GM21447 (cell line): ENCODE data around the gene ZNF805.
"Not testable (repeated sequence)": the region's sequence is repeated elsewhere in the genome, so short reads cannot be mapped to it uniquely, and the experiment has no call there.

Source experiments
- ATAC-seq: cut with Tn5 transposase; IDR thresholded peaks from one replicate; pipeline ENCODE4 v1.9.1; 2021; ENCODE audit not compliant: unreplicated experiment

The ZNF805 gene

DNA sequence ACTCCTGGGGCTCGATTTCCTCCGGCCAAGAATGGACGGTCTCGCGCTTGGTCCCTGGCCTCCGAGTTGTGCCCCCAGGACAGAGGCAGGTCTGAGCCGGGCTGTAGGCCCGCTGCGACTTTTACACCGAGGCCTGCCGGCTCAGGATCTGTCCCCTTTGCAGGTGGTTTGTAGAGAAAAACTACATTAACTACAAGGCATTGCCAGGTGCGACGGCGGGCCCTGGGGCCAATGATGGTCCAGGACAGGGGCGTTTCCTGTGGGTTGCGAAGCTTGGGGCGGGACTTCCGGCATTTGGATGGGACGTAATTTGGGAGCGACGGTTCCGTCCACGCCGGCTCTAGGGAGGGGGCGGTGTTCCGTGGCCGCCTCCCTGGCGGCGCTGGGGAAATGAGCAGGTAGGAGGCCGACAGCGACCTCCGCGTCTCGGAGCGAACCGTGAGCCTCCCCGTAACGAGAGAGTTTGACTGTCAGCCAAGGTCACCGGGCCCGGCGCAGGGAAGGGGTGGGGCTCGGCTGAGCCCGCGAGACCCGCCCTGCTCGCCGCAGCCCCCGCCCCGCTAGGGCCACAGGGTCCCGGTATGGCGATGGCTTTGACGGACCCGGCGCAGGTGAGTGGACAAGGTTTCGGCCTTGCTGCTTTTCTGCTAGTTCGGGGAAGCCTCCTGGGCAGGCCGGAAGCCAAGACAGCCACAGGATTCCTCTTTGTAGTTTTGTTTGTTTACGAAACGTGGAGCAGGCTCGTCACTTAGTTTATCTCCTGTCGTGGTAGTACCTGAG is at the start of gene ZNF805:
Gene ZNF805 (plus strand): TSS at position 322 of the 780 bp plus-strand sequence. CDS start 260 bp downstream, at position 582.
- peak; percentile 91 for ATAC-seq

GRCh38 chr19:57191141-57192076 is 49.0 kb upstream of the ZNF805 start, which contains the start of gene ZNF264:
Gene ZNF264, plus strand, starts transcription at chr19:57191500. Its CDS starts 414 bp downstream, at chr19:57191914.
- ATAC-seq, result peak; percentile 93

DNA sequence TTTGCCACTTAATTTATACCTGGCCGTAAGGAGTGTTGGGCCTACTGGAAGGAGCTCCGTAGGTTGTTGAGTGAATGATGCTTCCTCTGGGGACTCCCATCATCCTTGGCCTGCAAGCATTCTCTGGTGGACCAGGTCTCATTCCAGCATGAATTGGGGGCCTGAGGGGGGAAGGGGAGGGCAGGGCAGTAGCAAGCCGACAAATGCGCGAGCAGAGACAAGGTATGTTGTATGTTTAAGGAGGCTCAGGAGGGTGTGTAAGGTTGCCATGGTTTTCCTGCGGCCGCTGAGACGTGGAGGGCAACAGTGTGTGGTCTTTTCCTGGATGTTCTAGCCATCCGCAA is 48.4 kb upstream of the ZNF805 start:
- ATAC-seq, result no peak

DNA sequence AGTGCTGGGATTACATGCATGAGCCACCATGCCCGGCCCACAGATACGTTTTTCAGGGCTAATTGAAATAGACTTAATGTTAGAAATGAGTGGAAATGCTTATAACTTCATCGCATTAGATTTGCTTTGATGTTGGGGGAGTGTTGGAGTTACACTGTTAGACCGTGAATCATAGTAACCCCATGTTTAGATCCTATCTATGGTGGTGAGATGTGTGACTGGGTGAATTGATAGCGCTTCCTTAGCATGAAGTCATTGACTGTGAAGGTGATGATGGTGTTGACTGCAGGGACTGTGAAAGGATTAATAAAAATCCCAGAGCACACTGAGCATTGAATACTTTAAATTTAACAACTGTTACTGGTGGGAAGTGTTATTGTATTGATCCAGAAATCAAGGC is 47.4 kb upstream of the ZNF805 start:
- no peak for ATAC-seq

DNA sequence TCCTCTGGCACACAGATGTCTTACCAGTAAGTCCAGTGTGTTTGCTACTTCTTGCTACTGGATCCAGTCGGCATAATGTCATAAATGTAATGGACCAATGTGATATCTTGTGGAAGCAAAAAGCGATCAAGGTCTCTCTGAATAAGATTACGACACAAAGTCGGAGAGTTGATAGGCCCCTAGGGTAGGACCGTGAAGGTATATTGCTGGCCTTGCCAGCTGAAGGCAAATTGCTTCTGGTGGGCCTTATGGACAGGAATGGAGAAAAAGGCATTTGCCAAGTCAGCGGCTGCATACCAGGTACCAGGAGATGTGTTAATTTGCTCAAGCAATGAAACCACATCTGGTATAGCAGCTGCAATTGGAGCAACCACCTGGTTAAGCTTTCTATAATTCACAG is 42.6 kb upstream of the ZNF805 start:
- not testable (repeated sequence) for ATAC-seq

GRCh38 chr19:57202160-57202559 is 38.3 kb upstream of the ZNF805 start:
- ATAC-seq, result no peak

DNA sequence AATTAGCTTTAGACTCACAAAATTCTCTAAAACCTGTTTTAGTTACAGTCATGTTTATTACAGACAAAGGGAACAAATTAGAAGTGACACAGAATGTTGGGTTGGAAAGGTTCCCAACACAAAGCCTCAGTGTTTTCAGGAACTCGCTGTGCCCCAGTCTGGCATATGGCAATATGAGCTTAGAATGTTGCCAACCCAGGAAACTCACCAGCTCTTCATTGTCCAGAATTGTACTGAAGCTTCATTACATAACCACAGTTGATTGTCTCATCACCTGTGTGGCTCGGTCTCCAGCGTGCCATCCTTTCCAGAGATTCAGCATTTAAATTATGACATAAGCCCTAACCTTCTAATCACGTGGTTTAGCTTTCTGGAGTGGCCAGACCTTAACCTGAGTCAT is 30.1 kb upstream of the ZNF805 start:
- no peak for ATAC-seq

DNA sequence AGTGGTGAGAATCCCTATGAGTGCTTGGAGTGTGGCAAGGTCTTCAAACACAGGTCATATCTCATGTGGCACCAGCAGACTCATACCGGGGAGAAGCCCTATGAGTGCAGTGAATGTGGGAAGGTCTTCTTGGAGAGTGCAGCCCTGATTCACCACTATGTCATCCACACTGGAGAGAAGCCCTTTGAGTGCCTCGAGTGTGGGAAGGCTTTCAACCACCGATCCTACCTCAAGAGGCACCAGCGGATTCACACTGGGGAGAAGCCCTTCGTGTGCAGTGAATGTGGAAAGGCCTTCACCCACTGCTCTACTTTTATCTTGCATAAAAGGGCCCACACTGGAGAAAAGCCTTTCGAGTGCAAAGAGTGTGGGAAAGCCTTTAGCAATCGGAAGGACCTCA is 28.3 kb upstream of the ZNF805 start:
- ATAC-seq, result no peak

- ATAC-seq, result no peak
Observed at GRCh38 chr19:57227502-57227901, 12.9 kb upstream of the ZNF805 start.

GRCh38 chr19:57231686-57232085 is 8.7 kb upstream of the ZNF805 start:
- no peak for ATAC-seq

DNA sequence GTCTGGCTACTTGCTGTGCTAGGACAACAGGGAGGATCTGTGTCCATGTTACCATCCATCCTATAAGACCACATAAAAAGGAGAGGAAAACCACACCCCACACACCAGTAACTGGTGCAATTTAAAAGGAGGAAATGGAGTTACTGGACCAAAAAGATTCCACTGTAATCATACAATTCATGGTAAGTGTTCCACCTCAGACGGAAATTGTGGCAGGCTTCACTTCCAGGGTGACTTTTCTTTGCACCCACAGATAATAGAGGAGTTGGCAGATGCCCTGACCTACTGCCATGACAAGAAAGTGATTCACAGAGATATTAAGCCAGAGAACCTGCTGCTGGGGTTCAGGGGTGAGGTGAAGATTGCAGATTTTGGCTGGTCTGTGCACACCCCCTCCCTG is 7.2 kb upstream of the ZNF805 start:
- no peak for ATAC-seq

DNA sequence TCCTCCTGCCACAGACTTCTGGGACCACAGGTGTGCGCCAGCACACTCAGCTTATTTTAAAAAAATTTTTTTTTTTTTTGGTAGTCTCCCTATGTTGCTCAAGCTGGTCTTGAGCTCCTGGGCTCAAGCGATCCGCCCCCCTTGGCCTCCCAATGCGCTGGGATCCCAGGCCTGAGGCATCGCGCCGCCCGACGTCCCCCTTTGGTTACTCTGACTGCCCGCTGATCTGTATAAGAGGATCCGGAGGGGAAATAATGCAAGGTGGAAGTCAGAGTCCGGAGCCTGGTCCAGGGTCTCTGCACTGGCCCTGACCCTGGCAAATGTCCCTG is 486 bp upstream of the ZNF805 start:
- no peak for ATAC-seq

DNA sequence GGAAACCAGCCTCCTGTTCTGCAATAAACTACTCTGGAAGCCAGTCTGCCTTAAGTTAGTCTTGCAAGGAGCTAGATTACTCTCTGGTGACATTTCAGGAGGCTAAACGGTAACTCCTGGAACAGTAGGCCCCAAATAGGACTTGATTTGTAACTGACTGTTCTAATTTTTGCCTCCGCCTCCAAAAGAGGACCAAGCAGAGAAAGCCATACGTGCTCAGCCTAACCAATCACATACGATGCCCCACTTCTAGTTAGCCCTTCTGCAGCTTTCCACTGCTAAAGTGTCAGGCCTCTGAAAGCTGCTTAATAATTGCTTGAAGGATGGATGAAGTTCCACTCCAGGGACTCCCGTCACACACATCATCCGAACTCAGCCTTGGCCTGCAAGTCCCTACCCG is 744 bp downstream of the ZNF805 start:
- no peak for ATAC-seq

GRCh38 chr19:57242821-57243220 is 2.4 kb downstream of the ZNF805 start:
- ATAC-seq, result no peak

DNA sequence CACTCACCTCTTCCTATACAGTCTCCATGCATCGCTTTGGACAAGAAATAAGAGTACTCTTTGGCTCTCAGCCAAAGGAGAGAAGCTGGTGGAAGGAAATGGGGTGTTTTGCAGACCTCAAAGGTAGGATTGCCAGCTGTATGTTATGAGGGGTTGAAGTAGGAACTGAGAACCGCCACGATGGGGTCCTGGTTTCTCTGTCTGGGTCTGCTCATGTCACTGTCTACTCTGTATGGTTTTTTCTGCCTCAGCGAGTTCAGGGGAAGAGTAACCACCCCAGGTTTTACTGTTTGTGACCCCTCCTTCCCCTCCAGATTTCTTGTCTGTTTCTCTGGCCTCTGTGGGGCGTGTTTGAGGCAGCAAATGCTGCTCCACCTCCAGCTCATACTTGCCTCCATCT is 4.1 kb downstream of the ZNF805 start:
- ATAC-seq, result no peak

DNA sequence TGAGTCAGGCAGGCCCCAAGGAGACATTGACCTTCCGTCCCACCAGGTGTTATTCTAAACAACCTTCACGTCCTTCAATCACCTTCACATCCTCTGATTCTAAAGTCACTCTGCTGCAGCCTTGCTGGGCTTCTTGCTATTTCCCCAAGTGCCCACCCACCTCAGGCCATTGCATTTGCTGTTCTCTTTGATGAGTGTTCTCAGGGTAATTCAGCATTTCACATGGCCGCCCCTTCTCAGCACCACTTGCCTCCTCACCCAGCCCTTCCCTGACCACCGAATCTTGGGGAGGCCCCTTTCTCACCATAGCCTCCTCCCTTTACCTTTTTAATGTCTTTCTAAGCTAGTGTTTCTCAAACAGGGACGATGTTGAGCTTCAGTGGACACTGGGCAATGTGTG is 4.6 kb downstream of the ZNF805 start:
- no peak for ATAC-seq

DNA sequence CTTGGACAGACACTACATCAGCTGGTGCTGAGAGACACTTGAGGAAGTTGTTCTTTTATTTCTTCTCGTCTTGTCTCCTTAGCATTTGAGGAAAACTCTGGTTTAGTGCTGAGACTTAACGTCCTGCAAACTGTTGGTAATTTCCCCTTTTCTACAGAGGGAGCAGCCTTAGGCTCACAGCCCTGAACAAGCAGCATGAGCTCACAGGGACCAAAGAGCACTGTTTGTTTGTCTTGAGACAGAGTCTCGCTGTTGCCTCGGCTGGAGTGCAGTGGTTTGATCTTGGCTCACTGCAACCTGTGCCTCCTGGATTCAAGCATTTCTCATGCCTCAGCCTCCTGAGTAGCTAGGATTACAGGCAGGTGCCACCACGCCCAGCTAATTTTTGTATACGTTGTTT is 5.5 kb downstream of the ZNF805 start:
- no peak for ATAC-seq

DNA sequence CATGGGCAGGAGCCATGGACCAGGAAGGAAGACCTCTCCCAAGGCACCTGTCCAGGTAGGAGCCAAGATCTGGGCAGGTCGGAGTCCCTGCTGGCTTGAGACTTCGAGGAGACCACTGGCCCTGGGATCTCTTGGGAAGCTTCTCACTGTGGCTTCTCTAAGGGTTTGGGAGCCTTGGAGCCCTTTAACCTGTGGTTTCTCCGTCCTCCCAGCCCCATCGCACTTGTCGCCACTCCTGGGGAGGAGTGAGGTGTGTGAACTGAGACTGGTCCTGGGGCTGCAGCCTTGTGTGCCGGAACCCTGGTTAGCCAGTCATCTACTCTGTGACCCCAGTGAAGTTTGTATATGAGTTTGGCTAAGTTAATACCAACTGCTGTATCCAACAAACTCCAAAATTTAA is 8.2 kb downstream of the ZNF805 start:
- ATAC-seq, result no peak

DNA sequence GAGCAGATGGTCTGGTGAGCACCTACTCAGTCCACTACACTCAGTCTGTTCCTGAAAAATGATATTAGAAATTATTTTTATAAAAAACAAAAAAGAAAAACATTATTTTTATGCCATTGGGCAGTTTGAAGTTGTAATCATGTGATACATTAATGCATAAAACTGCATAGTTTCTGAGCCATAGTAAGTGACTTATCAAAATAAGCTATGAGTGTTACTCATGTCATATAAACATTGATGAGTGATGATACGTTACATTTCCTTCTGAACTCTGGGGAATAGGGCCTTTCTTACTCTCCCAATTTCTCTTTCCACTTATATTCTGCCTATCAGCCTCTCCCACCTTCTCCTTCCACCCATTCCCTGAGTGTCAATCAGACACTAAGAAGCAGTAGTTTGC is 8.9 kb downstream of the ZNF805 start:
- ATAC-seq, result no peak

DNA sequence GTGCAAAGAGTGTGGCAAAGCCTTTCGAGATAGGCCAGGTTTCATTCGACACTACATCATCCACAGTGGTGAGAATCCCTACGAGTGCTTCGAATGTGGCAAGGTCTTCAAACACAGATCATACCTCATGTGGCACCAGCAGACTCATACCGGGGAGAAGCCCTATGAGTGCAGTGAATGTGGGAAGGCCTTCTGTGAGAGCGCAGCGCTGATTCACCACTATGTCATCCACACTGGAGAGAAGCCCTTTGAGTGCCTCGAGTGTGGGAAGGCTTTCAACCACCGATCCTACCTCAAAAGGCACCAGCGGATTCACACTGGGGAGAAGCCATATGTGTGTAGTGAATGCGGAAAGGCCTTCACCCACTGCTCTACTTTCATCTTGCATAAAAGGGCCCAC is 13.3 kb downstream of the ZNF805 start:
- not testable (repeated sequence) for ATAC-seq

- ATAC-seq, result no peak
Observed at GRCh38 chr19:57262044-57262443, 21.6 kb downstream of the ZNF805 start.

GRCh38 chr19:57263244-57263741 is 22.9 kb downstream of the ZNF805 start:
- ATAC-seq, result no peak
